Measurements from ENCODE around the gene ESYT1. TPM values are rescaled to one million over a fixed set of nuclear protein-coding genes. Genes with fewer than 3 reads are reported as not detected.

Gene ESYT1
- total RNA-seq, 2 experiments from 2014 or later = 266 to 279 TPM

DNA sequence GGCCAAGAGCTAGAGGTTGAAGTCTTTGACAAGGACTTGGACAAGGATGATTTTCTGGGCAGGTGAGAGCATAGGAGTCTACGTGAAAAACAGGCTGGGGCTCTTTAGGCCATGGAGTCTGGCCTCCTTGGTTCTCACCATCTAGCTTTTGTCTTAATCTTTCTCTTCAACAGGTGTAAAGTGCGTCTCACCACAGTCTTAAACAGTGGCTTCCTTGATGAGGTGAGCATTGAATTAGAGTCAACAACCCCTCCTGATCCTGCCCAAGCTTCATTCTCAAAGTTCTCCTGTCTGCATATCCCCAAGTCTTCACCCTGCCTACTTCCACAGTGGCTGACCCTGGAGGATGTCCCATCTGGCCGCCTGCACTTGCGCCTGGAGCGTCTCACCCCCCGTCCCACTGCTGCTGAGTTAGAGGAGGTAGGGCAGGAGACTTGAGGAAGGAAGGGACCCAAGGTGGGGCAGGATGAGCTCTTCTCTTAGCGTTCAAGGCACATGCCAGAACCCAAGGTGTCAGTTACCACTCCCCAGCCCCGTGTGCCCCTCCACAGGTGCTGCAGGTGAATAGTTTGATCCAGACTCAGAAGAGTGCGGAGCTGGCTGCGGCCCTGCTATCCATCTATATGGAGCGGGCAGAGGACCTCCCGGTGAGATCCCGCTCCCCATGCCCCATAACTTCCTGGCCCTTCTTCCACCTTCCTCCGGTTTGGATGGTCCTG is 9.9 kb downstream of the ESYT1 start:
- Mint-ChIP-seq H3K27ac (peak overlapping the region; percentile 78), H3K27me3 (no peaks in the 10 kb centered on the region), H3K36me3 (ENCODE audit: low read depth) (peaks cover 85% of the 10 kb centered on the region), H3K4me3 (no peak overlapping the region), H3K4me1 (peaks cover 73% of the 10 kb centered on the region), H3K9me3 (no peaks in the 10 kb centered on the region)
- ChIA-PET CTCF (interaction anchor here (0.6 to 1.3 kb wide), 4 partner anchors 13 to 98 kb away, joined by 3 read pairs; partner anchors contain the start of genes MYL6B and RNF41), POLR2A (interaction anchor here (1.0 to 4.8 kb wide), 7 partner anchors 7 to 50 kb away, joined by 4 to 41 read pairs (median 11); partner anchors contain the start of genes ESYT1, MYL6, MYL6B and SMARCC2)
- no peak for DNase-seq

- DNase-seq = no peak
- H3K4me1 Mint-ChIP-seq = peaks cover 63% of the 10 kb centered on the region
- H3K27me3 Mint-ChIP-seq = no peaks in the 10 kb centered on the region
- H3K4me3 Mint-ChIP-seq = no peak overlapping the region
- POLR2A ChIA-PET = interaction anchor here (0.9 to 3.2 kb wide), 4 partner anchors 10 to 27 kb away, joined by 4 to 18 read pairs (median 18); partner anchors contain the start of genes MYL6 and MYL6B
- CTCF ChIA-PET = interaction anchor here (1.0 to 4.3 kb wide), 5 partner anchors 10 to 48 kb away, joined by 3 to 14 read pairs (median 5); partner anchors contain the start of genes ESYT1, MYL6B and SMARCC2
- peaks cover 75% of the 10 kb centered on the region for H3K36me3 Mint-ChIP-seq (ENCODE audit: low read depth)
- peak overlapping the region; percentile 49 for H3K27ac Mint-ChIP-seq
- no peaks in the 10 kb centered on the region for H3K9me3 Mint-ChIP-seq
Observed at GRCh38 chr12:56141946-56142784, 14.1 kb downstream of the ESYT1 start.

DNA sequence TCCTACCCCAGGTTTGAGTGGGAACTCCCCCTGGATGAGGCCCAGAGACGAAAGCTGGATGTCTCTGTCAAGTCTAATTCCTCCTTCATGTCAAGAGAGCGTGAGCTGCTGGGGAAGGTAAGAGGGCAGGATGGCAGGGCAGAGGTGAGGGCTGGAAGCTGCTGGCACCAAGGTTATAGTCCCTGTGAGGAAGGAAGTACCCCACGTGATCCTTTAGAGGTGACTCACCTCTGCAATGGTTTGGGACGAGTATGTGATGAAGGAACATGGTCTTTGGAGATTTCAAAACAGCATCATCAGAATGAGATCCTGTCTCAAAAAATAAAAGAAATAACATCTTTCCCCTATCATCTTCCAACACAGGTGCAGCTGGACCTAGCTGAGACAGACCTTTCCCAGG is 15.2 kb downstream of the ESYT1 start:
- no peak overlapping the region for H3K4me3 Mint-ChIP-seq
- DNase-seq = no peak
- CTCF ChIA-PET = interaction anchor here (1.0 to 4.3 kb wide), 3 partner anchors 9 to 46 kb away, joined by 3 to 14 read pairs (median 5); partner anchors contain the start of genes ESYT1, MYL6B and SMARCC2
- no peaks in the 10 kb centered on the region for H3K27me3 Mint-ChIP-seq
- peaks cover 53% of the 10 kb centered on the region for H3K4me1 Mint-ChIP-seq
- no peaks in the 10 kb centered on the region for H3K9me3 Mint-ChIP-seq
- H3K27ac Mint-ChIP-seq = peak overlapping the region; percentile 70
- H3K36me3 Mint-ChIP-seq (ENCODE audit: low read depth) = peaks cover 65% of the 10 kb centered on the region
- POLR2A ChIA-PET = interaction anchor here (0.8 to 3.2 kb wide), 5 partner anchors 9 to 29 kb away, joined by 3 to 18 read pairs (median 18); partner anchors contain the start of genes MYL6, MYL6B and ZC3H10

GRCh38 chr12:56143870-56144269 is 15.8 kb downstream of the ESYT1 start:
- Mint-ChIP-seq H3K4me1 (peaks cover 47% of the 10 kb centered on the region), H3K9me3 (no peaks in the 10 kb centered on the region), H3K4me3 (no peak overlapping the region), H3K27ac (peak overlapping the region; percentile 70), H3K27me3 (no peaks in the 10 kb centered on the region), H3K36me3 (ENCODE audit: low read depth) (peaks cover 58% of the 10 kb centered on the region)
- no peak for DNase-seq
- ChIA-PET POLR2A (interaction anchor here (0.9 to 3.1 kb wide), 6 partner anchors 8 to 78 kb away, joined by 3 to 18 read pairs (median 6); partner anchors contain the start of genes MYL6, MYL6B, RNF41 and ZC3H10), CTCF (interaction anchor here (1.5 to 4.3 kb wide), 2 partner anchors 8 to 97 kb away, joined by 4 to 14 read pairs; partner anchors contain the start of gene MYL6B)

GRCh38 chr12:56145217-56145616 is 17.1 kb downstream of the ESYT1 start:
- Mint-ChIP-seq H3K4me3 (no peak overlapping the region), H3K27ac (no peak overlapping the region), H3K27me3 (no peaks in the 10 kb centered on the region), H3K4me1 (peaks cover 41% of the 10 kb centered on the region), H3K9me3 (no peaks in the 10 kb centered on the region), H3K36me3 (ENCODE audit: low read depth) (peaks cover 46% of the 10 kb centered on the region)
- ChIA-PET POLR2A (interaction anchor here (0.9 to 1.4 kb wide), 3 partner anchors 9 to 77 kb away, joined by 5 to 7 read pairs (median 6); partner anchors contain the start of gene RNF41), CTCF (interaction anchor here (1.5 kb wide), 1 partner anchor 98 kb away, joined by 4 read pairs; no protein-coding TSS in a partner anchor)
- DNase-seq = no peak

GRCh38 chr12:56146492-56147460 is 18.7 kb downstream of the ESYT1 start:
- no peaks in the 10 kb centered on the region for H3K9me3 Mint-ChIP-seq
- CTCF ChIA-PET = no interaction called here
- H3K27me3 Mint-ChIP-seq = no peaks in the 10 kb centered on the region
- peak overlapping the region; percentile 7 for H3K27ac Mint-ChIP-seq
- H3K36me3 Mint-ChIP-seq (ENCODE audit: low read depth) = peaks cover 43% of the 10 kb centered on the region
- DNase-seq = no peak
- POLR2A ChIA-PET = interaction anchor here (0.7 to 5.5 kb wide), 3 partner anchors 8 to 18 kb away, joined by 3 to 66 read pairs (median 4); partner anchors contain the start of genes ESYT1 and MYL6
- H3K4me1 Mint-ChIP-seq = peaks cover 45% of the 10 kb centered on the region
- H3K4me3 Mint-ChIP-seq = no peak overlapping the region

DNA sequence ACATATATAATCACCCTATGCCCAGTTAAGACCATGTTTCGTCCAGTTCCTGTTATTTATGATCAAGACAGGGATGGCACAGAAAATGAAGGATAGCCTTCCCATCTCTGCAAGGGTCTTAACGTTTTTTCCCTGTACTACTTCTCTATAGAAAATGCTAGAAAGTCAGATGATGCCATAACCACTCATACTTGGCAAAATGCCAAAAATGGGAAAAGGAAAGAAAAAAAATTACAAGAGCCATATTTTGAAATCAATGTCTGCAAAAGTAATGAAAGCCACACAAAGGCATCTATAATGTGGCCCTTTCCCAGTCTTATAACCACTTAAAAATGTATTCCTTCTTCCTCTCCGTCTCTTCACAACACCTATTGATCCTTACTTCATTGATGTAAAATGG is 22.5 kb downstream of the ESYT1 start:
- H3K4me1 Mint-ChIP-seq = peaks cover 51% of the 10 kb centered on the region
- DNase-seq = no peak
- H3K27ac Mint-ChIP-seq = peak overlapping the region; percentile 100
- no peaks in the 10 kb centered on the region for H3K9me3 Mint-ChIP-seq
- CTCF ChIA-PET = interaction anchor here (1.1 to 2.0 kb wide), 5 partner anchors 11 to 39 kb away, joined by 4 to 18 read pairs (median 6); partner anchors contain the start of genes ESYT1 and SMARCC2
- H3K36me3 Mint-ChIP-seq (ENCODE audit: low read depth) = peaks cover 20% of the 10 kb centered on the region
- POLR2A ChIA-PET = interaction anchor here (0.7 to 5.5 kb wide), 6 partner anchors 11 to 46 kb away, joined by 3 to 66 read pairs (median 18); partner anchors contain the start of genes ESYT1, MYL6, PA2G4 and SMARCC2
- no peaks in the 10 kb centered on the region for H3K27me3 Mint-ChIP-seq
- peak overlapping the region; percentile 94 for H3K4me3 Mint-ChIP-seq

DNA sequence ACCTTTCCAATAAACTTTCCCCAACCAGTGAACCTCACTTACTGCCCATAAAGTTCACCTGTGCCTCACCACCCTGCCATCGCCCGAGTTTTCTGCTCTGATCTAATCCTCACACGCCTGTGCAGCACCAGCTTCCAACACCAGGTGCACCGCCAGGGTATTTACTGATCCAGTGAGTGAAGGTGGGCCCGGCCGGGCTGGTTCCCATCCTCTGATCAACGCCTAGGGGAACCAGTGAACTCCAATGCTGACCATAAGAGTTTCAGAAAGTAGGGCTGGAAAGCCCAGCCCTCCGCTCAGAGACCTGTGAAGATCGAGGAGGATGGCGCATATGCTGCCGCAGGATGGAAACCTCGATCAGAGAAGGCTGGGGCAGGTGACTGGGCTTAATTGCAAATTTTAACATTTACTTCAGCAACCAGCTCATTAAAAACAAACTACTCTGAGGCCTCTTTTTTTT is 23.6 kb downstream of the ESYT1 start:
- POLR2A ChIA-PET = interaction anchor here (0.6 to 5.5 kb wide), 25 partner anchors 9 to 413 kb away, joined by 3 to 66 read pairs (median 6); partner anchors contain the start of genes CNPY2, ESYT1, MYL6 and ORMDL2
- CTCF ChIA-PET = interaction anchor here (0.6 to 2.0 kb wide), 16 partner anchors 9 to 216 kb away, joined by 3 to 18 read pairs (median 4); partner anchors contain the start of genes ESYT1, SMARCC2 and ZC3H10
- Mint-ChIP-seq H3K27ac (peak overlapping the region; percentile 100), H3K4me3 (peak overlapping the region; percentile 94), H3K27me3 (no peaks in the 10 kb centered on the region), H3K9me3 (no peaks in the 10 kb centered on the region), H3K36me3 (ENCODE audit: low read depth) (peaks cover 22% of the 10 kb centered on the region), H3K4me1 (peaks cover 53% of the 10 kb centered on the region)
- peak; percentile 76 for DNase-seq

- H3K4me3 Mint-ChIP-seq = peak within 1 kb of the TSS; percentile 94
Observed at GRCh38 chr12:56152132-56152755, 24.2 kb downstream of the ESYT1 start, which contains the start of gene MYL6B. Gene MYL6B (plus strand): TSS chr12:56152587. CDS start chr12:56153919, 1,332 bp downstream.

GRCh38 chr12:56152756-56153677 is 24.9 kb downstream of the ESYT1 start:
- no peak for DNase-seq
- peak overlapping the region; percentile 94 for H3K4me3 Mint-ChIP-seq
- H3K27me3 Mint-ChIP-seq = no peaks in the 10 kb centered on the region
- peaks cover 56% of the 10 kb centered on the region for H3K4me1 Mint-ChIP-seq
- ChIA-PET POLR2A (interaction anchor here (1.4 to 4.7 kb wide), 5 partner anchors 10 to 49 kb away, joined by 4 to 53 read pairs (median 13); partner anchors contain the start of genes ESYT1, PA2G4 and SMARCC2), CTCF (no interaction called here)
- peak overlapping the region; percentile 100 for H3K27ac Mint-ChIP-seq
- peaks cover 27% of the 10 kb centered on the region for H3K36me3 Mint-ChIP-seq (ENCODE audit: low read depth)
- no peaks in the 10 kb centered on the region for H3K9me3 Mint-ChIP-seq

More at GRCh38 chr12:56152132-56152755, 24.2 kb downstream of the ESYT1 start, which contains the start of gene MYL6B:
- Mint-ChIP-seq H3K9me3 (no peaks in the 10 kb centered on the region), H3K27me3 (no peaks in the 10 kb centered on the region), H3K36me3 (ENCODE audit: low read depth) (peaks cover 24% of the 10 kb centered on the region), H3K27ac (peak within 1 kb of the TSS; percentile 100), H3K4me1 (peaks cover 51% of the 10 kb centered on the region)
- ChIA-PET CTCF (interaction anchor here (0.6 to 2.0 kb wide), 14 partner anchors 10 to 108 kb away, joined by 3 to 18 read pairs (median 5); partner anchors contain the start of genes ESYT1, SMARCC2 and ZC3H10), POLR2A (interaction anchor here (0.7 to 5.5 kb wide), 22 partner anchors 9 to 335 kb away, joined by 3 to 66 read pairs (median 7); partner anchors contain the start of genes CNPY2, ESYT1, MYL6 and ORMDL2)
- DNase-seq = peak; percentile 97

Data from activated CD4-positive, alpha-beta memory T cell treated with anti-CD3 and anti-CD28 coated beads, Interleukin-2, amount 10 ng/mL, durations not matched to agents 7 days and 5 days (primary cell).